Small intestine (tissue), 7 donors: ENCODE results near the gene CCNE1. TPM values are rescaled to one million over a fixed set of nuclear protein-coding genes. Genes with fewer than 3 reads are reported as not detected.
"Not testable (repeated sequence)": the region's sequence is repeated elsewhere in the genome, so short reads cannot be mapped to it uniquely, and the experiment has no call there.

Experiments used
- DNase-seq, 2 donors: peaks; one replicate each; pipeline versions ENCODE4 v3.0.0 to v3.0.0-alpha.2; 2013
- FAIRE-seq: peaks from 2 replicates; lab custom pipeline; 2012; peaks lifted over from hg19 to GRCh38; lab: Jason Lieb, UNC
- H3K27ac ChIP-seq, 3 donors: one replicate each; pipeline ENCODE4 v1.5.1; 2013; ENCODE audit warnings: low read length in 2 of 3, mild to moderate bottlenecking in 2 of 3, control low read depth in 1 of 3, inconsistent platforms in 1 of 3, low read depth in 1 of 3, moderate library complexity in 1 of 3
- H3K27me3 ChIP-seq, 3 donors: one replicate each; pipeline ENCODE4 v1.6.1; 2013; ENCODE audit warnings: low read length in 3 of 3, inconsistent platforms in 1 of 3; ENCODE audit not compliant: control insufficient read depth in 3 of 3, insufficient read depth in 3 of 3
- H3K36me3 ChIP-seq, 3 donors: one replicate each; pipeline ENCODE4 v1.6.1; 2013; ENCODE audit warnings: low read length in 3 of 3, inconsistent platforms in 1 of 3, low read depth in 1 of 3, mild to moderate bottlenecking in 1 of 3, moderate library complexity in 1 of 3; ENCODE audit not compliant: control insufficient read depth in 3 of 3, insufficient read depth in 2 of 3
- H3K4me1 ChIP-seq, 3 donors: one replicate each; pipeline ENCODE4 v1.6.1; 2013; ENCODE audit warnings: low read length in 2 of 3, inconsistent platforms in 1 of 3, low read depth in 1 of 3, mild to moderate bottlenecking in 1 of 3, moderate library complexity in 1 of 3; ENCODE audit not compliant: control insufficient read depth in 3 of 3, insufficient read depth in 2 of 3
- H3K4me3 ChIP-seq, 3 donors: one replicate each; pipeline ENCODE4 v1.5.1; 2013; ENCODE audit warnings: low read length in 3 of 3, control low read depth in 1 of 3, inconsistent platforms in 1 of 3, low read depth in 1 of 3, mild to moderate bottlenecking in 1 of 3, moderate library complexity in 1 of 3
- H3K9me3 ChIP-seq, 2 donors: one replicate each; pipeline ENCODE4 v1.6.1; 2013; ENCODE audit warnings: low read depth in 1 of 2, low read length in 1 of 2; ENCODE audit not compliant: control insufficient read depth in 2 of 2, insufficient read depth in 1 of 2
- WGBS, 3 donors: extraction: QIAGEN DNeasy Blood & Tissue Kit; methylation state at CpG; one replicate each; pipeline ENCODE4 v1.1.7; 2013; 5-methylcytosine and 5-hydroxymethylcytosine counted together
- polyA plus RNA-seq, 4 donors: library from polyadenylated mRNA; stranded (reverse) in 3 of 4; unstranded in 1 of 4; fragments of 200-250 nt in 3 of 4; fragments of 120-200 nt in 1 of 4; gene quantifications; one replicate each; pipeline versions ENCODE4 v1.2.1 to v1.2.3, GENCODE V29; 2013
- donor health status: healthy with polysubstance abuse.
- donor health status: control.
- donor health status: control.
- donor health status: Bipolar disorder and iron deficiency.
- donor health status: healthy.

Gene CCNE1
- polyA plus RNA-seq, 4 donors = 2.5 to 5.9 (median 4.6) TPM

DNA sequence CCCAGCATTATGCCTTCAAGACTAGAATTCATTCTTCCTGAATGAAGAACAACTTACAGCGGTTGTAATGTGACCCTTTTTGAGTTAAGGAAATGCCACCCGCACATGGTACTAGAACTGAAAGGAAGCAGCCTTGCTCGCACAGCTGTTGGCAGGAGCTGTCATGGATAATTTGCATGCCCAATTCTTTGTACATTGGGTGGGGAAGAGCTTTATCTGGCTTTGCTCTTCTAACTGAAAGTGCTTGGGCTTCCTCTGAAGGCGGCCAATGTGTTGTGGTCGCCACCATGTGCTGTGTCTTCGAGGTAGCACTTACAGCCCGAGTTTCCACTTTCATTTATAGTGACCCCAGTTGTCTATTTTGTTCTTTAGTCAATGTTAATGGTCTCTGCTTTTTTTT lies 3.4 kb downstream of the CCNE1 start:
- peaks cover 0 to 7% (median 0%) of the 10 kb centered on the region in 3 donors for H3K36me3 ChIP-seq
- no peak overlapping the region for H3K27ac ChIP-seq
- WGBS, 3 donors = 78 to 88% (median 84%) methylated on average over 7 of the region's 7 CpGs
- H3K4me1 ChIP-seq = peaks cover 0 to 5% (median 2%) of the 10 kb centered on the region in 3 donors
- no peak for FAIRE-seq
- H3K27me3 ChIP-seq = no peaks in the 10 kb centered on the region
- H3K4me3 ChIP-seq = no peak overlapping the region
- DNase-seq = no peak
- H3K9me3 ChIP-seq = no peaks in the 10 kb centered on the region

DNA sequence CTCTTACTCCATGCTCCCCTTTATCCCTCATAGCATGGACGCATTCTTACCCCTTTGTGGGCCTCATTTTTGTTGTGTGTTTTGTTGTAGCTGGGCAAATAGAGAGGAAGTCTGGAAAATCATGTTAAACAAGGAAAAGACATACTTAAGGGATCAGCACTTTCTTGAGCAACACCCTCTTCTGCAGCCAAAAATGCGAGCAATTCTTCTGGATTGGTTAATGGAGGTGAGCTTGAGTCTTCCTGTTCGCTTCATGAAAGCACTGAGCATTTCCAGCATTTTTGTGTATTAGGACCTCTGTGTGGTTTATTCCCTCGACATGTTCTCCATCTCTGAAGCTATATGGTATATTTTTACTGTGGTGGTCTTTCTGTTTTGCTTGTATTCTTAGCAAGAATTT lies 5.5 kb downstream of the CCNE1 start:
- no peak overlapping the region for H3K27ac ChIP-seq
- no peaks in the 10 kb centered on the region for H3K4me1 ChIP-seq
- no peak overlapping the region for H3K4me3 ChIP-seq
- no peaks in the 10 kb centered on the region for H3K9me3 ChIP-seq
- no peaks in the 10 kb centered on the region for H3K27me3 ChIP-seq
- DNase-seq (no peak), FAIRE-seq (no peak)
- WGBS, 3 donors = 90 to 99% (median 95%) methylated on average over 4 of the region's 4 CpGs
- peaks cover 0 to 13% (median 0%) of the 10 kb centered on the region in 3 donors for H3K36me3 ChIP-seq

DNA sequence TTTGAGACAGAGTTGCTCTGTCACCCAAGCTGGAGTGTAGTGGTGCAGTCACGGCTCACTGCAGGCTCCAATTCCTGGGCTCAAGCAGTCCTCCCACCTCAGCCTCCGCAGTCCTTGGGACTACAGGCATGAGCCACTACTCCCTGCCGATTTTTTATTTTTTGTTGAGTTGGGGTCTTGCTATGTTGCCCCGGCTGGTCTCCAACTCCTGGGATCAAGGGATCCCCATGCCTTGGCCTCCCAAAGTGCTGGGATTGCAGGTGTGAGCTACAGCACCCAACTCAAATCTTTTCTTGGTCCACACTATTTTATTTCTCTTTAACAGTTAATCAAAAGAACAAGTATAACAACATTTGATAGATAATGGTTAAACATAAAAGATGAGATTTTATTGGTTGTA lies 7.5 kb downstream of the CCNE1 start:
- WGBS, 3 donors = 97 to 99% (median 98%) methylated on average over 4 of the region's 4 CpGs
- H3K27ac ChIP-seq = no peak overlapping the region
- no peaks in the 10 kb centered on the region for H3K9me3 ChIP-seq

DNA sequence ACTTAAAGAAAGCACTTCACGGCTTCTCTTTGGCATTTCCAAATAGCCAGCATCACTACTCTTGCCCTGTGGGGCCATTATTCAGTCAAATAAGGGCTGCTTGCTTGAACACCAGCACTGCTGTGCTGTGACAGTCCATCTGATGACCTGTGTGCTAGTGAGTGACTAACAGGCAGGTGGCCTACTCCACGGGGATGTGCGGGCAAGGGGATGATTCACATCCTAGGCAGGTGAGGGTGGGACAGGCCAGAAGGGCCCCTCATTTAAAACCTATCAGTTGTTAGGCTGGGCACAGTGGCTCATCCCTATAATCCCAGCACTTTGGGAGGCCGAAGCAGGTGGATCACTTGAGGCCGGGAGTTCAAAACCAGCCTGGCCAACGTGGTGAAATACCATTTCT lies 8.2 kb downstream of the CCNE1 start:
- FAIRE-seq (no peak), DNase-seq (no peak)
- H3K4me3 ChIP-seq = no peak overlapping the region
- H3K27me3 ChIP-seq = no peaks in the 10 kb centered on the region
- no peak overlapping the region for H3K27ac ChIP-seq
- peaks cover 0 to 23% (median 0%) of the 10 kb centered on the region in 3 donors for H3K36me3 ChIP-seq
- no peaks in the 10 kb centered on the region for H3K9me3 ChIP-seq
- H3K4me1 ChIP-seq = no peaks in the 10 kb centered on the region
- WGBS, 3 donors = 92 to 95% (median 95%) methylated on average over 6 of the region's 6 CpGs

More for the DNA sequence above, 7.5 kb downstream of the CCNE1 start:
- no peak for FAIRE-seq
- Histone ChIP-seq H3K36me3 (peaks cover 0 to 23% (median 0%) of the 10 kb centered on the region in 3 donors), H3K4me3 (no peak overlapping the region), H3K4me1 (no peaks in the 10 kb centered on the region), H3K27me3 (no peaks in the 10 kb centered on the region)
- no peak for DNase-seq

DNA sequence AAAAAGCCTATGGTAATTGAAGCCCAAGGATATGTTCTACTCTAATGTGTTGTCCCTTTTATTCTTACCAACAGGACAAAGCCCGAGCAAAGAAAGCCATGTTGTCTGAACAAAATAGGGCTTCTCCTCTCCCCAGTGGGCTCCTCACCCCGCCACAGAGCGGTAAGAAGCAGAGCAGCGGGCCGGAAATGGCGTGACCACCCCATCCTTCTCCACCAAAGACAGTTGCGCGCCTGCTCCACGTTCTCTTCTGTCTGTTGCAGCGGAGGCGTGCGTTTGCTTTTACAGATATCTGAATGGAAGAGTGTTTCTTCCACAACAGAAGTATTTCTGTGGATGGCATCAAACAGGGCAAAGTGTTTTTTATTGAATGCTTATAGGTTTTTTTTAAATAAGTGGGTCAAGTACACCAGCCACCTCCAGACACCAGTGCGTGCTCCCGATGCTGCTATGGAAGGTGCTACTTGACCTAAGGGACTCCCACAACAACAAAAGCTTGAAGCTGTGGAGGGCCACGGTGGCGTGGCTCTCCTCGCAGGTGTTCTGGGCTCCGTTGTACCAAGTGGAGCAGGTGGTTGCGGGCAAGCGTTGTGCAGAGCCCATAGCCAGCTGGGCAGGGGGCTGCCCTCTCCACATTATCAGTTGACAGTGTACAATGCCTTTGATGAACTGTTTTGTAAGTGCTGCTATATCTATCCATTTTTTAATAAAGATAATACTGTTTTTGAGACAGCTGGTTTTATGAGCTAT lies 12.0 kb downstream of the CCNE1 start:
- H3K27me3 ChIP-seq = no peaks in the 10 kb centered on the region
- peaks cover 0 to 23% (median 0%) of the 10 kb centered on the region in 3 donors for H3K36me3 ChIP-seq
- DNase-seq = no peak
- FAIRE-seq = no peak
- no peaks in the 10 kb centered on the region for H3K9me3 ChIP-seq
- no peaks in the 10 kb centered on the region for H3K4me1 ChIP-seq
- no peak overlapping the region for H3K27ac ChIP-seq
- WGBS, 3 donors = 93 to 96% (median 94%) methylated on average over 20 of the region's 20 CpGs
- no peak overlapping the region for H3K4me3 ChIP-seq

DNA sequence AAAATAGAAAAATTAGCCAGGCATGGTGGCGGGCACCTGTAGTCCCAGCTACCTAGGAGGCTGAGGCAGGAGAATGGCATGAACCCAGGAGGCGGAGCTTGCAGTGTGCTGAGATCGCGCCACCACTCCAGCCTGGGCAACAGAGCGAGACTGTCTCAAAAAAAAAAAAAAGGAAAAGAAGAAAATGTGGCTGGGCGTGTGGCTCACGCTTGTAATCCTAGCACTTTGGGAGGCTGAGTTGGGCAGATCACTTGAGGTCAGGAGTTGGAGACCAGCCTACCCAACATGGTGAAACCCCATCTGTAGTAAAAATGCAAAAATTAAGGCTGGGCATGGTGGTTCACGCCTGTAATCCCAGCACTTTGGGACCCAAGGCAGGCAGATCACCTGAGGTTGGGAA lies 13.5 kb downstream of the CCNE1 start:
- WGBS, 3 donors = 91 to 97% (median 94%) methylated on average over 8 of the region's 8 CpGs
- H3K27ac ChIP-seq, H3K4me3 ChIP-seq, DNase-seq, H3K27me3 ChIP-seq, H3K9me3 ChIP-seq, H3K4me1 ChIP-seq, FAIRE-seq: not testable (repeated sequence)
- H3K36me3 ChIP-seq = peaks cover 0 to 16% (median 0%) of the 10 kb centered on the region in 3 donors

DNA sequence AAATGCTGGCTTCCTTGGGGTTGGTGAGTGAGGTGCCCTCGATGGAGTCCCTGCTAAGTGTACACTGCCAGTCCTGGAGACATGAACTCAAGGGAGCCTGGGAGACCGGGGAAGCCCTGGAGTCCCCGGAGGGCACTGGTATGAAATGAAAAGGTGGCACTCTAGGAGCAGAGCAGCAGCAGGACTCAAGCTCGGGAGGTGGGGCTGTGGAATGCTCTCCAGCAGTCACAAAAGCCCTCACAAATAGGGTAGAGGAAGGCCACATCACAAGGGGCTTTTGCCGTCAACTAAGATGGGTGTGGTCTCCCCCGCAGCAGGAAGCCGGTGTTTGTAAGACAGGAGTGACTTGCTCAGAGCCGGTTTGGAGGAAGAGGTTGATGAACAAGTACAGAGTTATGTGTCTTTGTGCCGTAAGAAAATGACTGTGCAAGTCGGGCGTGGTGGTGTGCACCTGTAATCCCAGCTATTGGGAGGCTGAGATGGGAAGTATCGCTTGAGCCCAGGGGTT lies 19.3 kb downstream of the CCNE1 start:
- 33 to 45% (median 34%) methylated on average over 12 of the region's 12 CpGs for WGBS, 3 donors
- no peak for FAIRE-seq
- Histone ChIP-seq H3K9me3 (no peaks in the 10 kb centered on the region), H3K4me1 (no peaks in the 10 kb centered on the region), H3K4me3 (no peak overlapping the region), H3K27me3 (no peaks in the 10 kb centered on the region), H3K27ac (no peak overlapping the region), H3K36me3 (no peaks in the 10 kb centered on the region)
- DNase-seq = no peak

DNA sequence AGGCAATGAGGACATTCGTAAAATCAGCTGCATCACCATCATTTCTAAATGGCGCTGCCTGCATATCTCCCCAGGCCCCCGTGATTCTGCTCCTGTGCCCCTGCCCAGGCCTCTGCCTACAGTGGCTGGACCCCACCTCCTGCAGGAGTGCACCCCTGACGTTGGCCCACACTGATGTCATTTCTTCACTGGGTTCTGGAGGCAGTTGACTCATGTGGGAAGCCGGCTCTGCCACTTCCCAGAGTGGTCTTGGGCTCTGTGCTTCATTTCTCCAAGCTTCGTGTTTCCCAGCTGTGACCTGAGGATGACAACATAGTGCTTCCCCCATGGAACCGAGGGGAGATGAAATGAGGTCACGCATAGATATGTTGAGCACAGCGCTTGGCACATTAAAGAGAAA lies 19.9 kb downstream of the CCNE1 start:
- H3K27me3 ChIP-seq = no peaks in the 10 kb centered on the region

More for the DNA sequence above, 19.9 kb downstream of the CCNE1 start:
- no peak for DNase-seq
- Histone ChIP-seq H3K9me3 (no peaks in the 10 kb centered on the region), H3K36me3 (no peaks in the 10 kb centered on the region), H3K4me1 (no peaks in the 10 kb centered on the region), H3K27ac (no peak overlapping the region), H3K4me3 (no peak overlapping the region)
- no peak for FAIRE-seq
- 65 to 72% (median 68%) methylated on average over 9 of the region's 9 CpGs for WGBS, 3 donors
